GM19240 (cell line): ENCODE results near the gene ACSF2.
A peak's percentile ranks its signal among the peaks of the same experiment; 100 is the strongest.

ENCODE experiments used
- DNase-seq: peaks from one replicate; pipeline ENCODE4 v3.0.0; 2011; ENCODE audit warnings: low spot score; ENCODE audit not compliant: insufficient read length

ACSF2 gene

DNA sequence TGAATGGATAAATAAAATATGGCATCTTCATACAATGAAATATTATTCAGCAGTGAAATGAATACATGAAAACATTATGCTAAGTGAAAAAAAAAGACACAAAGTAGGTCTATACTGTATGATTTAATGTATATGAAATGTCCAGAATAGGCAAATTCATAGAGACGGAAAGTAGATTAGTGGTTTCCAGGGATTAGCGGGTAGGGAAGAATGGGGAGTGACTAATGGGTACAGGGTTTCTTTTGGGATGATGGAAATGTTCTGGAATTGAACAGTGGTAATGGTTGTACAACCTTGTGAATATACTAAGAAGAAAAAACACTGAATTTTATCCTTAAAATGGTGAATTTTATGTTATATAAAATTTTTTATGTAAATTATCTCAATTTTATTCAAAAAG is 73.7 kb downstream of the ACSF2 start:
- no peak for DNase-seq

DNA sequence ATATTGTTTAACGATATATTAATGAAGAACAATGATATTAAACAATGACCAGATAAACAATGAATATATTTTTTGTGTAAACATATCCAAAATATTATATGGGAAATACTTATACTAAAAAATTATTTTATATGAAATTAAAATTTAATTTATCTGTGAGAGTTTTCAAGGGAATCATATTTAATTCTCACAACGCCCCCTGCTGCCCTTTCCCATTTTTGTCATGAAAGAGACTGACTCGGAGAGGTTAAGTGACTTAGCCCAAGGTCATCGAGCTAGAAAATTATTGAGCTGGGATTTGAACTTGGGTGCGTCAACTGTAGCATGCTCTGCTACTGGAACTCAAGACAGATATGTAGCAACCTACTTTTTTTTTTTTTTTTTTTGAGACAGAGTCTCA is 75.0 kb downstream of the ACSF2 start:
- DNase-seq = no peak

DNA sequence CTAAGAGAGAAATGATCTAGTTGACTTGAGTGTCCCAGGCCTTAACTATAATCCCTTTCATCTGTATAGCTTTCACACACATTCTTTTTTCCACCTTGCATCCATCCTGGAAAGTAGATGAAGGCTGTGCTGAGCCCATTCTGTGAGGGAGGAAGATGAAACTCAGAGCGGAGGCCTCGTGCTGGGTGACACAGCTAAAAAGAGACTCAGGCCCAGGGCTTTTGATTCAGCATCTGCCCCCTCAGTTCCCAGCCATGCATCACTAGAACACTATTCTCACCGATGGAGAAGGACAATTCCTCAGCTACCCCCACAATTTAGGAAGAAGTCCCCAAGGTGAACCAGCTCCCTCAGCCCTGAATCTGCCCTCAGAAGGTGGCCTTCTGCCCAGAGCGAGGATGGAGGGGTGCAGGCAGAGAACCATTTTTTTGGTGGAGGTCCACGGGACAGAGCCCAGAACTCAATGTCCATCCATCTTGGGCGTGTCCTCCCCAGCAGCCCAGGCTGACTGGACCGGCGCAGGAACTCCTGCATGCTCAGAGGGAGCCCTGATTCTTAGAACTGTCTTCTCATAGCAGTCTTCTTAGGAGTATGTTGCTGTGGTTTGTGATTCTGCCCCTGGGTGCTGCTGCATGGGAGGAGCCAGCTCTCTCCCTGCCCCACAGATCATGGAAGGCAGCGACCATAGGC is 76.4 kb downstream of the ACSF2 start:
- DNase-seq = no peak

DNA sequence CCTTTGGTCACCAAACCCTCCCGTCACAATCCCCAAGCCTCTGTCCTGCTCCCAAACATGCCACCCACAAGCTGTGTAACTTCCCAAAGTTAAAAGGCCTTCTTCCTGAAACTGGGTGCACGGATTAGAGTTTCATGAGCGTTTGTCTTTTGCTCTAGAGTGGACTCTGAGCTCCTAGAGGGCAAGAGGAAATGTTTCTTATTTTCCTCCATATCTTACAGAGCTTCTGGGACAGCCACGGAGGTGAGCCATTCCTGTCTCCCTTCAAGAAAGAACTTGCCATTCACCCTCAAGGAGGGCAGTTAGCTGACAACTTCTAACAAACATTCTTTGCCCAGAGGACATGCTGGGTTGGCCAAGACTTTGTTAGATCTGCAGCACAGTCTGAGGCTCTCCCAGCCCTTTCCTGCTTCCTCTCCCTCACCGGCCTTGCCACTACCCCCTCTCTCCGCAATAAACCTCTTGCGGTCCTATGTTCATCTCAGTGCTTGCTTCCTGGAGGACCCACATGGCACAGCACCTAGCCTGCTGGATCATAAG is 79.6 kb downstream of the ACSF2 start:
- no peak for DNase-seq

DNA sequence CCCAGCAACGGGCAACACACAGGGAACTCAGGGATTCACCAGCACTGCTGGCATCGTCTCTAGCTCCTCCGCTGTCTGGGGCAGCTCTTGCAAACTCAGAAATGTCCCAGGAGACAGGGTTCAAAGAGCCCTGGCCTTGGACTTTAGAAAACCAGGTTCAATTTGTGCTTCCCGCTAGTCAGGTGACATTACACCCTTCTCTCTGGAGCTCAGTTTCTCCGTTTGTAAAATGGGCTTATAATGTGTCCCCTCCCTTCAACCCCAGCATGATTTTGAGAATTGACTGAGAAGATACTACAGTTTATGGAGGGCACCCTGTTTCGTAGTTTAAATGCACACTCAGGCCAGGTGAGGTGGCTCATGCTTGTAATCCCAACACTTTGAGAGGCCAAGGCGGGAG is 80.3 kb downstream of the ACSF2 start:
- no peak for DNase-seq

DNA sequence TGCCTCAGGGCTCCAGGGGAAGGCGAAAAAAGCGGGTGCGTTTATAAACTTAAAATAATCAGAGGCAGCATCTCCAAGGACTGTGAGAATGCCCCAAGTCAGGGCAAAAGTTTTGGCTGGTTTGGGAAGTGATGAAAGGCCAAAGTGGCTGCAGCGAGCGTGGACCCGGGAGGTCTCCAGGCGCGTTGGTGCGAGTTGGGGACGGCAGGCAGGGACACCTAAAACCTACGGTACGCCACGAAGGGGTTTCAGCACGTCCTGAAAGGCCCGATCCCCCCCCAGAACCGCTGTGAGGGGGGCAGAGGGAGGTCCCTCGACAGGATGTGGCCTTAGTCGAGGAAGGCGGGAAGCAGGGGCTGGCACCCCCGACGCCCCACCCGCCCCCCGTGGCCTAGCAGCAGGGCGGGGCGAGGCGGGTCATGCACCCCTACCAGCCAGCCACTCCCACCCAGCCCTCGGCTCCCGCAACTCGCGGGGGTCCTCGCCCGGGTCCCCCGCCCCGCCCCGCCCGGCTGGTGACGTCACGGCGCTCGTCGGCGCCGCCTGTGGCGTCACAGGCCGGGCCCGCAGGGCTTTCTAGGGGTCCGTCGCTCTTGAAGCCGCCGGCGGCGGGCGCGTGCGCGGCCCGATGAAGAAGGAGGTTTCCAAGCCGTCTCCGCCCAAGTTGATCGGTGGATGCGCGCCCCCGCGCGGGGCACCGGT is 82.0 kb downstream of the ACSF2 start, which contains the start of gene MYCBPAP:
MYCBPAP (plus strand) TSS at position 569 of the 702 bp plus-strand sequence. CDS start 236 bp downstream, outside the sequence.
- DNase-seq = peak; percentile 67

DNA sequence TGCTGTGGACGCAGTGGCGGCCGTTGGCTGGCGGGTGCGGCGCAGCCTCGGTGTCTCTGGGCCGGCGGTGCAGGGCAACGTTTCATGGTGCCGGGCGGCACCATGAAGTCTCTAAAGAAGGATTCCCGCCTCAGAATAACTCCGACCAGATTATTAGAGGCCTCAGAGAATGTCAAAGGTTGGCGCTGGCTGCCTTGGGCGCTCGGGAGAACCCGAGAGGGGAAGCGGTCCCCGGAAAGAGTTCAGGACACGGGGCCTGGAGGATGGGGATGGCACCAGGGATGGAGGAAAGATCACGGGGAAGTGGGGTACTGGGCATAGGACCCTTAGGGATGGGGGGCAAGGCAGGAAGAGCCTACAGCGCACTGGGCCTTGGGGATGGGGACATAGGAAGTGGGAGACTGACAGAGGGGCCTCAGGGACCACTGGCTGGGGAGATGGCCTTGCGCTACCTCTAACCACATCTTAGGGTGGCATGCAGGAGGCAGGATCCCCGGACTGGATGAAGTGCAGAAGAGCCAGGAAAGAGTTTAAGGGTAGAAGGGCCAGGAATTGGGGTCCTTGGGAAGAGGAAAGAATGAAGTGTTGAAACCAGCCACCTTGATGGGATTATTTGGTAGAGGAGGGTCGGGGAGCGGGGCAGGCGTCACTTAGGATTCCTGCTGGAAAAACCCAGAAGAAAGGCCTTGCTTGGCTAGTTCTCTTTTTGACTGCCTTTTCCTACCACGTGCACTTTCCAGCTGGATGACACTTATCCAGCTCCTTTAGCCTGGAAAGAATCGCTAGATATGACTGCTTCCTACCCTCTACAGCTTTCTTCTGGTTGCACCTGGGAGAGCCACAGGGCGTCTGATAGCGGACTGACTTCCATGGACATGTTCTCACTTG is 82.8 kb downstream of the ACSF2 start:
- DNase-seq = no peak

DNA sequence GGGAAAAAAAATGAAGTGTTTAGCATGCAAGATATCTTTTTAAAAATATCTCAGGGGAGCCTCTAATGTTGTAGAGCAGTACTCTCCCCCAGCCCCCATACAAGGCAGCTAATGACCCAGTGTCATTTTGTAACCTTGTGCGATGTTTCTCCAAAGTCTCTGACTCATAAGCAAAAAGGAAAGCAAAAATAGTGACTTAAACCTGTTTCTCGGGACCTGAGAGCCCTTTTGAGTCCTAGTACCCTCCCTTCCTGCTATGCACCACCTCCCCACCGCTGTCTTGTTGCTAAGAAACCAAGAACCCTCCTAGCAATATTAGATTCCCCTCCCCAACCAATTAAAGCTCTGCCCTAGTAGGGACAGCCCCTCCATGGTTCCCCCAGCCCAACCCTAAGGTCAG is 85.0 kb downstream of the ACSF2 start:
- DNase-seq = peak; percentile 90

DNA sequence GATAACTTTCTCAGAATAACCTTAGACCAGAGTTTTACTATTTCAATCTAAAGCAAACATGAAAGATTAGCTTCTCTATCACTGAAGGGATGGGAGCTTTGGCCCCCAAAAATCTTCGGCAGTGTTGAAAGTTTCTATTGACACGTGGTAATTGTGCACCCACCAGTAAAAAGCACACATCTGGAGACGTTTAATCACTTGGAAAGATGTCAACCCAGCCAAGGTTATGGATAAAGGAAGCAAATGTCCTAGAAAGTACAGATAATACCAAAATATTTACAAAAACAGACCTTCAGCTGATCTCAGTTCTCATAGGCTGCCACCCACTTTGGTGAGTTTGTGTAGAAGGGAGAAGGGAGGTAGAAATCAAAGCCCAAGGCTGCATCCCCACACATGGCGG is 87.5 kb downstream of the ACSF2 start:
- DNase-seq = no peak

DNA sequence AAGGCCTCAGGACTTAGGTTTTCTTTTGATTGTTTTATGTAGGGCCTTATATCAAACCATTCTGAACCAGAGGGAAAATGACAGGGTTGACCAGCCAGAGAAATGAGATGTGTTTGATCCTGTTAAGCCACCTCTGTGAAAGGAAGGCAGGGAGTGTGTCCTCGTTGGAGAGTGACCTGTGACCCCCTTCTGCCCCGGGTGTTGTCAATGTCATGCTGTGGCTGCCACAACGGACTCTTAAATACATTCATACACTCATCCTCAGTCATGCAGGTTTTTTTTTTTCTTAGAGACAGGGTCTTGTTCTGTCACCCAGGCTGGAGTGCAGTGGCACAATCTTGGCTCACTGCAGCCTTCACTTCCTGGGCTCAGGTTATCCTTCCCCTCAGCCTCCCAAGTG is 88.4 kb downstream of the ACSF2 start:
- no peak for DNase-seq

DNA sequence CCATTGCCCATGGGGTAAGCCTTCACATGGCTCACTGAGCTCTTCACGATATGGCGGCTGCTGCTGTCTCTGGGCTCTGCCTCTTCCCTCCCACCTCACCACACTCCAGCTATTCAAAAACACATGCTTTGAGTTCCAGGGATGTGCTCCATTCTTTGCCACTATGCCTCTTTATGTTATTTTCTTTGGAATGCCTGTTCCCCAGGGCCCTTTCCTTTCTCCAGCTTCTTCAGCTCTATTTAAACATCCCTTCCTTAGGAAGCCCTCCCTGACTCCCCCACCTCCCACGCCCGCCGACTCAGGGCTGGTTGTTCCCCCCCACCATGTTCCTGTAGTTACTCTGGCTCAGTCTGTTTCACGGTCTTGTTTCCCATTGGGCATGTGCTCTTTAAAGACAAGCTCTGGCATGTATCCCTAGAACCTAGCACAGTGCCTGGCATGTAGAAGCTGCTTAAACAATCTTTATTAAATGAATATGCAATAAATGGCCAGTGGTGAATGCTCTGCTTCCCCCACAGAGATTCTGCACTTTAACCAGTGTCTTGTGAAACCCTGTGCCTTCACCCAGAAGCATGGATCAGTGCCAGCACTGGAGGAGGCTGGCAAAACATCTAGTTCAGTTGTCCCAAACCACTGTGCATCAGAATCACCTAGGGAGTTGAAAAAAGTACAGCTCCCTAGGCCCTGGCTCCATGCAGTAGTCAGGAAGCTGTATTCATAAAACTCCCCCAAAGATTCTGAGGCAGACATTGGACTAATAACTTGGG is 89.1 kb downstream of the ACSF2 start:
- DNase-seq = no peak

DNA sequence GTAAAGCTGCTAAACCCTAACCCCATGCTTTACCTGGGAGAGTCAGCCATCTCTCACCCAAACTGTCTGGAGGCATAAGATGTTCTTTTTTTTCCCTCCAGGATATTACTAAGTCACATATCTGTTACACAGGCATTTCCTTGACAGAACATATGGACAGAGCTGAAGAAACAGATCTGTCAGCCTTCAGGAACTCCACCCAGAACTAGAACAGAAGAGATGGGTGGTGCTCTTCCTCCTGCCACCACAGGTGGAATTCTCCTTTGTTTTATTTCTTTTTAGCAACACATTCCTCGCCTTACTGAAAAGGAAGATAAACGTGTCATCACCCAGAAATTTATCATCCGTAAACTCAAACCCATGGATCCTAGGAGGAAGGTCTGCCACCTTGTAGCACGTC is 91.0 kb downstream of the ACSF2 start:
- no peak for DNase-seq

DNA sequence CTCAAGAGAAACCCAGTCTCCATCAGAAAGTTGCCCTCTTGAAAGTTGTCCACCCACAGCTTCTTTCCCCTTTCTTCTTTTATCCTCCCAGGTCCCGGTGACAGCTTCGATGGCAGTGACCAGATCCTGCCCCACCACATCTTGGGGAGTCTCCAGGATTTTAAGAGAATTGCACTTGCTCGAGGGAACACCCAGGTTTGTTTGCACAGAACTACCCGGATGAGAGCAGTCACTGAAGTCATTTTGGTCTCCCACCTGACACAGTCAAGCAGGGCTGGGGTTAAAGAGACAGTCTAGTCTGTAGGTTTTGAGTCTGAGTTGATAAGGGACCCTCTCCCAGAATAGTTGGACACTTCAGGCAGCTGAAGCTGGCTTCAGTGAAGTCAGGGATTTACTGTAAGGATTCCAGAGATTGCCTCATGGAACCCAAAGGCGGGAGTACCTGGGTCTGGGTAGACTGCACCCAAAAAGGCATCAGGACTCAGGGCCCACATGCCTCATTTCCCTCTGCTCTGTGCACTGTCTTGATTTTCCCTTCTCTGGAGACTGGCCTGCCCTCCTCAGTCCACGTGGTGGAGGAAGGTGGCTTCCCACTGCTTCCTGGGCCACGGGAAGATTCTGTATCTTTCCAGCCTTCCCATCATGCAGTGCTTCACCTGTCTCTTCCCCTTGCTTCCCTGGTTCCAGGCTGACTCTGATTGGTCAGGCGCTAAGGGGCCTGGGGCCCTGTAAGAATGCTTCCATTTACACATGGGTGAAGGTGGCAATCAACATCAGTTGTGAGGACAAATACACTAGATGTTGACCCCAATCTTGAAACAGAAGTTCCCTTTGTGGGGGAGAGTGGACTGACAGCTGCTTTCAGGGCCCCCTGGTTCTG is 91.7 kb downstream of the ACSF2 start:
- DNase-seq = no peak

DNA sequence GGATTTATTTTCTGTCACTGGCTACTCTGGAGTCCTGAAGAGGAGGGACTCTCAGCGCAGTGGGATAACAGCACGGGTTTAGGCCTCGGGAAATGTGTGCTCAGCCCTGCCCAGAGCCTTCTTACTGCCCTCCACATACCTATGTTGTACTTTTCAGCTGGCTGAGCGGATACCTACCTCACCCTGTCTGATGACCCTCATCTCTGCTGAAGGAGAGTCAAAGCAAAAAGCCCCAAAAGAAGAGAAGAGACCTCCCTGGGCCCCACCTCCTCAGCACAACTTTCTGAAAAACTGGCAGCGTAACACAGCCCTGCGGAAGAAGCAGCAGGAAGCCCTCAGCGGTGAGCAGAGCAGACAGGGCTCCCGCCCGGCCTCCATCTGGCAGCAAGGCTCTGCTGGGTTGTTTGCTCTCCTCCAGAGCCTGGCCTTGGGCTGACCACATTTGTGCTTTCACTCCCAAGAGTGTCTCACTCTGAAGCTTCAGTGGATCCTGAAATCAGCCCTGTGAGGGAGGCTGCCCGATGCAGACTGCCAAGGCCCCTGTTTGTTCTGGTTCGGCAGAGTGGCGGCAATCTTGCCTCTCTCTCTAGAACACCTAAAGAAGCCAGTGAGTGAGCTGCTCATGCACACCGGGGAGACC is 92.5 kb downstream of the ACSF2 start:
- no peak for DNase-seq

DNA sequence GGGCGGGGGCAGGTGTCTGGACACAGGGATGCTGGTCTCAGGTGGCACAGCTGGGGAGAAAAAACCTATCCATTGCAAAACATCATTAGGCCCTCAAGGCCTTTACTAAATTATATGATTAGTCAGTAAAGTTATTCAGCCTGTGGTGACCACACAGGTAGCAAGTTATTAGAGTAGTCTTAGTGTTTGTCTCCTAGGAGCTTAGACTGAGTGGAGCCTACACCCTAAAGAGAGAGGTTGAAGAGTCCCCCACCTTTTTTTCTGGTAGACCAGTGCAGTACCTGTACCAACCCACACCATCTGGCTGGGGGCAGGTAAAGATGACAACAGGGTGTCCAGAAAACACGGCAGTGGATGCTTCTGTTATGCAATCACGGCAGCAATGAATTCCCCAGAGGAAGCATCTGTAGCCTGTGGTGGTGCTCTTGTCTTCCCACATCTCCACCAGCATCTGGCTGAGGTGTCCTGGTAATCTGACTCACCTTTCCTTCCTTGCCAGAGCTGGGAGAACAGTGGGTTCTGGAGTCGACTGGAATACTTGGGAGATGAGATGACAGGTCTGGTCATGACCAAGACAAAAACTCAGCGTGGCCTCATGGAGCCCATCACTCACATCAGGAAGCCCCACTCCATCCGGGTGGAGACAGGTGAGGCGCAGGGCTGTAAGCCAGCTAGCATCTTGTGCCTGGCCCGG is 93.3 kb downstream of the ACSF2 start:
- no peak for DNase-seq

DNA sequence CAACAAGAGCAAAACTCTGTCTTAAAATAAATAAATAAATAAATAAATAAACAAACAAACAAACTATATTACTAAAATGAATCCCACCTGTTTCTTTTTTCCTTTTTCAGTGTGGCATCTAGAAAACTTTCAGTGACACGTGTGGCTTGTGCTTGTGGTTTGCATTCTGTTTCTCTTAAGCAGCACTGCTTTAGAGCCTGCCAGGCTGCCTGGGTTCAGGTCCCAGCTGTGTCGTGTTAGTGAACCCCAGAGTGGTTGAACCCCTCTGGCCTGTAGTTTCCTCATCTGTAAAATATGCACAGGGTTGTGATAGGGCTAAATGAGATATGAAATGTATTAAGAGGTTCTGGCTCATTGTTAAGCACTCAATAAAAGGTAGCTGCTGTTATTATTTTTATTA is 94.5 kb downstream of the ACSF2 start:
- DNase-seq = no peak

DNA sequence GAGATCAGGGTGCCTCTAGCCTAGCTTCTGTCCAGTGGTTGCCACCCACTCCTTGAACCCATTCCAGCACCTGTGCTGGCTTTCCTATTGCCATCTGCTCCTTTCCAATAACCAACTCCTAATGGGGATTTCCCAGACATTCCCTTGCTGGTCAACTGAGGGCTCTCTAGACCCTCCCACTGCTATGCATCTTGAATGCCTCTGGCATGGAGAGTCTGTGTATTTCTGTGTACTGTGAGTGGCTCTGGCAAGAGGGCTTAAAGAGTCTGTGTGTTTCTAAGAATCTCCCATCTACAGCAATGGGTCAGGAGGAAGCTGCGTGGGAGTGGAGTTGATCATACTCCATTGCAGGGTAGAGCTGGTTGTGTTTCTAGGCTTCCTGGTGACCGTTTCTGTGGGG is 95.5 kb downstream of the ACSF2 start:
- DNase-seq = no peak

DNA sequence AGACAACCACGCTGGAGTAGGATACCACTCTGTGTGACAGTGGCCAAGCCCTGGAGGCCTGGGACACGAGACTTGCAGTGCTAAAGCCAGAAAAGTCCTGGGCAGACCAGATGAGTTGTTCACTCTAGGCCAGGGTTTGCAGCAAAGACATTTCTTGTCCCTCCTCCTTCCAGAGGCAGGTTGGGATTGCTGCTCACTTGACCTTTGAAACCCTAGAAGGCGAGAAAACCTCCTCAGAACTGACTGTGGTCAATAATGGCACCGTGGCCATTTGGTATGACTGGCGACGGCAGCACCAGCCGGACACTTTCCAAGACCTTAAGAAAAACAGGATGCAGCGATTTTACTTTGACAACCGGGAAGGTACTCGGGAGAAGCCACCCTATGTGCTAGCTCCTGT is 96.7 kb downstream of the ACSF2 start:
- no peak for DNase-seq

DNA sequence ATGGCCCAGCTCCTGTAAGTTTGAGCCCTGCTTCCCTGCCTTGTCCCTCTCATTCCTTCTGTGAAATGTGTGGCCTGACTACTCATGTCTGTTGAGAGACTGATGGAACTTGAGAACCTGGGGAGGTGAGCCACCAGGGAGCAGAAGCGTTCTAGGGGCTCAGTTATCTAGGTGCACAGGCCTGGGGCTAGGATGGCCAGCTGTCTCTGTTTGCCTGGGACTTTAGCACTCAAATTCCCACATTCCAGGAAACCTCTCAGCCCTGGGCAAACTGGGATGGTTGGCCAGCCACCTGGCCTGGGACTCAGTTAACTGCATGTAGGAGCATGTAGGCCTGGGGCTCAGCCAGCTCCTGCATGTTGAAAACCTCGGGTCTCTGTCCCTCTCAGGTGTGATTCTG is 97.2 kb downstream of the ACSF2 start:
- DNase-seq = no peak
